Superior temporal gyrus (tissue), 1 donor: Measurements from ENCODE around the gene HCRTR1.
A peak's percentile ranks its signal among the peaks of the same experiment; 100 is the strongest.

Experiments used
- DNase-seq: peaks from one replicate; pipeline ENCODE4 v3.0.0-alpha.2; 2016; ENCODE audit errors: extremely low spot score

The HCRTR1 gene

GRCh38 chr1:31667065-31667785, 49.7 kb downstream of the HCRTR1 start:
- no peak for DNase-seq

- DNase-seq: no peak
Observed at GRCh38 chr1:31668303-31668883, 50.9 kb downstream of the HCRTR1 start.

GRCh38 chr1:31669433-31669785, 51.9 kb downstream of the HCRTR1 start:
- no peak for DNase-seq

GRCh38 chr1:31669786-31670592, 52.5 kb downstream of the HCRTR1 start:
- DNase-seq: peak; percentile 71

- no peak for DNase-seq
Observed at GRCh38 chr1:31670593-31670964, 53.1 kb downstream of the HCRTR1 start.

- DNase-seq: no peak
Observed at GRCh38 chr1:31671147-31671546, 53.7 kb downstream of the HCRTR1 start.

GRCh38 chr1:31671561-31672201, 54.2 kb downstream of the HCRTR1 start:
- DNase-seq: no peak

GRCh38 chr1:31672986-31673385, 55.5 kb downstream of the HCRTR1 start:
- no peak for DNase-seq

GRCh38 chr1:31673433-31673832, 55.9 kb downstream of the HCRTR1 start:
- DNase-seq: no peak

GRCh38 chr1:31674626-31675025, 57.1 kb downstream of the HCRTR1 start:
- no peak for DNase-seq

- no peak for DNase-seq
Observed at GRCh38 chr1:31675161-31675560, 57.7 kb downstream of the HCRTR1 start.

- DNase-seq: no peak
Observed at GRCh38 chr1:31675756-31676155, 58.3 kb downstream of the HCRTR1 start.
